NB4 (cell line): ENCODE data around the gene AGFG2.

Experiments
- CTCF ChIP-seq: IDR thresholded peaks from one replicate; pipeline ENCODE4 v1.5.1; 2012; ENCODE audit warnings: low read depth, low read length
- MAX ChIP-seq: IDR thresholded peaks from 2 replicates; pipeline ENCODE4 v1.6.1; 2011; ENCODE audit warnings: low read depth, low read length
- MYC ChIP-seq: IDR thresholded peaks from 2 replicates; pipeline ENCODE4 v1.6.1; 2011; ENCODE audit warnings: low read depth, low read length
- POLR2A ChIP-seq: IDR thresholded peaks from 2 replicates; pipeline ENCODE4 v1.6.1; 2011; ENCODE audit warnings: mild to moderate bottlenecking; ENCODE audit not compliant: insufficient read length; ENCODE audit errors: extremely low read depth

GRCh38 chr7:100602889-100603725 is 64.1 kb downstream of the AGFG2 start:
- no peak for TF ChIP-seq CTCF
- TF ChIP-seq POLR2A, result no peak
- no peak for TF ChIP-seq MAX
- no peak for TF ChIP-seq MYC
